ENCODE data around the gene MAPRE3.

- TF ChIP-seq POLR2A (IDR thresholded peaks at IDR 0.05) (no peak), CTCF (IDR thresholded peaks at IDR 0.05) (no peak)
Measured at GRCh38 chr2:26924731-26925099, 45.7 kb upstream of the MAPRE3 start.
